T47D (cell line): ENCODE measurements around the gene TXNDC11.
A peak's percentile ranks its signal among the peaks of the same experiment; 100 is the strongest.

ENCODE experiments used
- DNase-seq, 2 experiments: peaks; one replicate each; pipeline versions ENCODE4 v3.0.0 to v3.0.0-alpha.2; 2011 to 2012; ENCODE audit warnings: low read depth in 1 of 2, low spot score in 1 of 2
- JUND ChIP-seq: IDR thresholded peaks from 2 replicates; pipeline ENCODE4 v1.6.1; 2012; ENCODE audit warnings: low read depth
- in situ Hi-C: cut with HindIII; loops from 2 replicates; pipeline ENCODE4 v1.10.0; 2016; ENCODE audit warnings: low sequenced_read_pairs, low pct_unique_long_range_greater_than_20kb

TXNDC11 gene

DNA sequence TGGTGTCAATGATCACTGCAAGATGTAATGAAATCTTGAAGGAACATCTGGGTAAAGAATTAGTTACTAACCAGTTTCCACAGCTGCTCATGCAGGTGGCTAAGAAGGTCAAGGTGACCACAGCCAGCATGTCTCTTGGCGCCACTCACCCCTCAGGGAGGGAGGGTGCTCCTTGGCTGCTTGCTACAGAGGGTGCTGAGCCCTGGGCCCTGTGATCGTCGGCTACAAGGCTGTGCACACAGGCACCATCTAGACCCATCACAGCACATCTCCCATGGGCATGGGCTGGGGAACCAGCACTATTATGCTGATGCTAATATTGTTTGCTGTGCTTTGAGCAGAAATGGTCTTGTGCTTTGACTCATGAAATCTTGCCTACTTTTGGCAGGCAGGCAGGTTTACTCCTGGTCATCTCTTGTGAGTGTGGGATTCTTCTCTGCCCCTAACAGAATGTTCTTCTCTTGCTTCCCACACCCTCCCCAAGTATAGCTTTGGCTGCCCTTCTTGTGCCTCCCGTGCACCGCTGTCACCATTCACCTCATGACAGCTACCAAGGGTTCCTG lies 36.4 kb downstream of the TXNDC11 start:
- peak in 1 of 2 experiments; percentile 50 for DNase-seq
- in situ Hi-C loops = no loop called here
- no peak for TF ChIP-seq JUND

GRCh38 chr16:11705311-11706025 lies 37.2 kb downstream of the TXNDC11 start:
- in situ Hi-C loops = no loop called here
- TF ChIP-seq JUND = no peak
- DNase-seq = no peak

- TF ChIP-seq JUND = no peak
- in situ Hi-C loops = no loop called here
- no peak for DNase-seq
Measured at GRCh38 chr16:11700264-11701029, 42.2 kb downstream of the TXNDC11 start.

GRCh38 chr16:11699234-11699894 lies 43.3 kb downstream of the TXNDC11 start:
- no peak for DNase-seq
- no peak for TF ChIP-seq JUND
- in situ Hi-C loops = no loop called here

- in situ Hi-C loops = no loop called here
- no peak for DNase-seq
- TF ChIP-seq JUND = no peak
Measured at GRCh38 chr16:11698271-11698689, 44.4 kb downstream of the TXNDC11 start.

DNA sequence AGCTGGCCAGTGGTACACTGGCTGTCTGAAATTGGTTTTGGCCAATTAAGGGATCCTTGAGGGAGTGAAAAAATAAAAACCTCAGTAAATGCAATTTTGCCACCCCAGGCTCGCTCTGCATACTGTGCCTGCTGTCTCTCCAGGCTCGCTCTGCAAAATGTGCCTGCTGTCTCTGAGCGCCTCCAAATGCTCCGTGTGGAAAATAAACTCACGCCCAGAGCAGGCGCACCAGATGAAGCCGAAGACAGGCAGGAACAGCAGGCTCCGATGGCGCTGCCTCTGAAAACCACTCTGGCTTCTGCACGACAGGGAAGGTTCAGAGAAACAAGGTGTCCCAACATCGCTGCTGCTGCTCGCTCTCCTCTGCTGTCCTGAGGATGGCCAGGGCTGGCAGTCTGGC lies 45.3 kb downstream of the TXNDC11 start:
- in situ Hi-C loops = no loop called here
- no peak for TF ChIP-seq JUND
- no peak for DNase-seq

DNA sequence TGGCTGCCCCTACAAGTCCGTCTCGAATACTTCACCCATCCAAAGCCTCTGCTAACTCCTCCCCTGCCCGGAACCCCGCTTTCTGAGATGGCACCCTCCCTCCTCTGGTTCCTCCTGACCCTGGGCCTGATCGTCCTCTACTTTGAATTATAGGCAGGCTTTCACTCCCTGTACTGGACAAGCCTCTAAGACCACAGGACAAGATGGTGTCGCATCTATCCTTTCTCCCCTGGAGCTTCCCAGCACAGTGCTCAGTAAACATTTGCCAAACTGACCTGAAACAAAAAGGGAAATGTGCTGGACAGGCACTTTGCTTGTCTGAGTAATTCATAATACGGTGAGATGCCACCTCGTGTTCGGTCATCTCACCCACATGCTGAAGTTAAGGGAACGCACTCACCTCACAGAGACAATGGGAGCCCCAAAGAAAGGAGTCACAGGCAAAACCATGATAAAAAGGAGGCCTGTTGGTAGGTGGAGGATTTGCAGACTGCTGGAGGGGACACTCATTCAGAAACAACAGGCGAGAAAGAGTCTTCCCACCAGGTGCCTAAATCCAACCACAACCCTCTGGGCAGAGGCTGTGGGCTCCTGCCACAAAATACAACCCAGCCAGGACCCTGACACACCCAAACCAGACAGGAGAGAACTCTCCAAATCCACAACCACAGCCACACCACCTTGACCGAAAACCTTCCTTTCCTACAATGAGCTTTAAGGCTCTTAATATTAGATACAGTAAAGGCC lies 46.2 kb downstream of the TXNDC11 start:
- in situ Hi-C loops = no loop called here
- no peak for DNase-seq
- no peak for TF ChIP-seq JUND

DNA sequence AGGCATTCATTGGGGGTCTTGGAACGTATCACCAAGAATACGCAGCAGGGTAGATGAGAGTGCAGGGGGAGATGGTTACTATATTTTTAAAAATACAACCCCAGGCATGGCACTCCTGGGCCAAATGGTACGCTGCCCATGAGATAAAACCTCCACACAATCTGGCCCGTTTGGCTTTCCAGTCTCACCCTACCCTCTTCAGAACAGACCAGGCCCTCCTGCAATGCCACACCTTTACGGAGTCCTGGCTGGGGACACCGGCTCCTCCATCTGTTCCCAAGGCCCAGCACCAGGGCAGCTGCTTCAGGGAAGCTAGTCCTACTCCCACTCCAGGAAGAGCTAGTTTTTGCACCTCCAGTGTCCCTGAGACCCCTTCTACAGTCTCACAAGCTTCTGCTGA lies 50.0 kb downstream of the TXNDC11 start:
- no peak for TF ChIP-seq JUND
- no peak for DNase-seq
- in situ Hi-C loops = no loop called here

DNA sequence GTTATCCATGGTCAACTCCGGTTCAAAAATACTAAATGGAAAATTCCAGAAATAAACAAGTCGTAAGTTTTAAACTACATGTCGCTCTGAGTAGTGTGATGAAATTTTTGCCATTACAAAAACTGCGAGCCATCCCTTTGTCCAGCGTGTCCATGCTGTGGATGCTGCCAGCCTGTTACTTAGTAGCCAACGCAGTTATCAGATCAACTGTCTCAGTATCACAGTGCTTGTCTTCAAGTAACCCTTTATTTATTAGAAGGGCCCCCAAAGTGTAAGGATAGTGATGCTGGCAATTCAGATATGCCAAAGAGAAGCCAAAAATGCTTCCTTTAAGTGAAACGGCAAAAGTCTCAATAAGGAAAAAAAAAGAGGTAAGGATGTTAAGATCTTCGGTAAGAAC lies 50.5 kb downstream of the TXNDC11 start:
- no peak for DNase-seq
- TF ChIP-seq JUND = no peak
- in situ Hi-C loops = no loop called here

- no peak for DNase-seq
- TF ChIP-seq JUND = no peak
- in situ Hi-C loops = no loop called here
Measured at GRCh38 chr16:11691771-11692170, 50.9 kb downstream of the TXNDC11 start.

DNA sequence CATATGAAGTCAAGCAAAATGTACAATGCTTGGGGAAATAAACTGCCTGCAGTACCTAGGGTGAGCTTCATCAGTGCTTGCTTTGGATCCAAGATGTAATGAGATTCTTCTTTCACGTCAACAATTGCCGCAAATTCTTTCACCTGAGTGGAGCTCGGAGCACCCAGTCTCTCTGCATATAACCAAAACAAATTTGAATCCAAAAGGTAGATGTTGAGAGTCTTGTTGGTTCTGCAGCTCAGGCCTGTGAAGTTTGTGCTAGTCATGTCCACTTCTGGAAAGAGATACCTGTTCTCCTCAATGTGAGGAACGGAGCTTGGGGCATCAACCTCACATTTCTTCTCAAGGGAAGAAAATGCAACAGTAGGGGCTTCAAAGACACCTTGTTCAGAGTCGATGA lies 51.4 kb downstream of the TXNDC11 start:
- in situ Hi-C loops = no loop called here
- no peak for DNase-seq
- no peak for TF ChIP-seq JUND
